ENCODE results near the gene CBX8.

DNA sequence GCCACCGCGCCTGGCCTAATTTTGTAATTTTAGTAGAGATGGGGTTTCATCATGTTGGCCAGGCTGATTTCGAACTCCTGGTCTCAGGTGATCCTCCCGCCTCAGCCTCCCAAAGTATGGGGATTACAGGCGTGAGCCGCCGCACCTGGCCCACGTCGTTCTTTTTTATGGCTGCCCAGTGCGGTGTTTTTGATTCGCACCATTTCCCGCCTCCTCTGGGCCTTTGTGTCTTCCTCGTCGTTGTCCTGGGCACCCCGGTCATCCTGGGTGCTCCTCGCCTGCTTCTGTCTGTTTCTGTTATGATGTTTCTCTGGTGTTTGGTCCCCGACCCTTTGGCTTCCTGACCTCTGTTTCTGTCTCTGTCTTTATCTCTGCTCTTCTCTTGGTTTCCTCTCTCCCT is 27.4 kb upstream of the CBX8 start:
- TF ChIP-seq CTCF (IDR thresholded peaks at IDR 0.05): no peak
- no peak for TF ChIP-seq POLR2A (IDR thresholded peaks at IDR 0.05)

All from thyroid gland (tissue), 4 donors.